ENCODE data around the gene FOXE3.

The FOXE3 gene

GRCh38 chr1:47406966-47407365 lies 9.1 kb upstream of the FOXE3 start:
- no peak for DNase-seq

- no peak for DNase-seq
These were observed 8.6 kb upstream of the FOXE3 start for GRCh38 chr1:47407481-47407880.

- no peak for DNase-seq
These were observed 6.6 kb upstream of the FOXE3 start for GRCh38 chr1:47409311-47410067.

- no peak for DNase-seq
These were observed 6.0 kb upstream of the FOXE3 start for GRCh38 chr1:47410068-47410455.

GRCh38 chr1:47411436-47411835 lies 4.6 kb upstream of the FOXE3 start:
- no peak for DNase-seq

- no peak for DNase-seq
These were observed 3.6 kb upstream of the FOXE3 start for GRCh38 chr1:47412437-47412836.

- DNase-seq: no peak
These were observed 459 bp downstream of the FOXE3 start for GRCh38 chr1:47416319-47417169.

DNA sequence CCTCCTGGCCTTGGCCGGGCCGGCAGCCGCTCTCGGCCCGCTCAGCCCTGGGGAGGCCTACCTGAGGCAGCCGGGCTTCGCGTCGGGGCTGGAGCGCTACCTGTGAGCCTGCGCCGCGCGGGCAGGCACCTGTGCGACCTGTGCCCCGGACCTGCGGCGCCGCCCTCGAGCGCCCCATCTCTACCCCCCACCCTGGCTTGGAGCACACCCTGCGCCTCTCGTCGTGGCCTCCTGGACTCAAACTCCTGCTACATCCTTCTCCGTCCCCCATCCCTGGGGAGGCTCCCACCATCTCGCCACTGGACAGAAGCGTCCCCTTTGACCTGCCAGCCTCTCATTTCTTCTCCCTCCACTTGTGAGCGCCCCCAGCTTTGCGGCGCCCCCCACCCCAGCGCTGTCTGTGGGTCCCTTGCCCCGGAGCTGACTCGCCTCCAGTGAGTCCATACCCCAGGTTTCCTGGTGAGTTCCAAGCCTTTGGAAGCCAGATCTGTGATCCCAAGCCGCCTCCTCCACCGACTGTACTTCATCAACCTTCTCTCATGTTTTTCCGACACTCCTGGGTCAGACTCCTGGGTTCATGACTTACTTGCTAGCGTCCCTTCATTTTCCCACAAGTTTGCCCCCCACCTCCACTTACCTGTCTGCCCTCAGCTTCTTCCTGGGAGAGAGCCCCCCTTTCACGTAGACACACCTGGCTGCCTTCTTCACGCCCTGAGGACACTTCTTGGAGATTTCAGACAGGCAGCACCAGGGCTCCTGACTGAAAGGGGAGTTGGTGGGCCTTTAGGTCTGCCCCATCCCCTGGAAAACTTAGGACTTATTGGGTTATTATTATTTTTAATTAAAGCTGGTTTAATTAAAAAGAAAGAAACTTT lies 1.3 kb downstream of the FOXE3 start:
- no peak for DNase-seq

DNA sequence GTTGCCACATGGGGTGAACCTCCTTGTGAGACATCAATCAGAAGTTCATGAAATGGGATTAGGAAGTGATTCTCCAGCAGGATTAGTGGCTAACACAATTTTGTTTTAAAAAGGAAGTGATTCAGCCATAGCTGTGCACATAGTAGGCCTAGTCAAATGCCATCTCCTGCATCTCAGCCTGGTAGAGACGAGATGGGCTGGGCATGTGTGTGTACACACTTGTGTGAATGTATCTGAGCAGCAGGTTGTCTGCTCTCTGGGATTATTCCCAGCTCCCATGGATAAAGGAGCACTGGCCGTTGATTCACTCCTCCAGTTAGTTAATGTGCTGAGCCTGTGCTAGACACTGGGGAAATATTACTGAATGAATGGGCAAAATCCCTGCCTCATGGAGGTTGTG lies 2.0 kb downstream of the FOXE3 start:
- DNase-seq: no peak

DNA sequence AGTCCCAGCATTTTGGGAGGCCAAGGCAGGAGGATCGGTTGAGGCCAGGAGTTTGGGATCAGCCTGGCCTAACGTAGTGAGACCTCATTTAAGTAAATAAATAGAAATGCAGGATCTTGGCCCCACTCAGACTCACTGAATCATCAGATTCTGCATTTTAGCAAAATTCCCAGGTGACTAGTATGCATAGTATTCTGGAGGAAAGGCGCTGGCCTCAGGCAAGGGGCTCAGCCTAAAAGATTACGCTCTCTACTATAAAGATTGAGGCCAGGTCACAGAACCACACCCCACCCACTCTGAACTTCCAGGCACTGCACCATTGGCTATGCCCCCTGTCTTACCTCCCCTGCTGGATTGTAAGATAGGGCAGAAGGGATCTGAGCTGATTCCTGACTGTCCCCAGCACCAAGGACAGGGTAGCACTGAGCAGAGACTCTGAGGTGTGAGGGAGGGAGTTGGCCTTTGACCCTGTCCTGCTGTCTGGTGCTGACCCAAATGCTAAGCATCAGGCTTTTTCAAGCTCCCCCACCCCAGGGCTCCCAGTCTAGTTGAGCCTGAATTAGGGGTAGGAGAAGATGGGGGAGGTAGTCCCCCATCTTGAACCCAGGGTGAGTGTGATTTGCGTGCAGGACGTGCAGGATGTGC lies 2.7 kb downstream of the FOXE3 start:
- no peak for DNase-seq

- DNase-seq: no peak
These were observed 4.5 kb downstream of the FOXE3 start for GRCh38 chr1:47420547-47420946.

DNA sequence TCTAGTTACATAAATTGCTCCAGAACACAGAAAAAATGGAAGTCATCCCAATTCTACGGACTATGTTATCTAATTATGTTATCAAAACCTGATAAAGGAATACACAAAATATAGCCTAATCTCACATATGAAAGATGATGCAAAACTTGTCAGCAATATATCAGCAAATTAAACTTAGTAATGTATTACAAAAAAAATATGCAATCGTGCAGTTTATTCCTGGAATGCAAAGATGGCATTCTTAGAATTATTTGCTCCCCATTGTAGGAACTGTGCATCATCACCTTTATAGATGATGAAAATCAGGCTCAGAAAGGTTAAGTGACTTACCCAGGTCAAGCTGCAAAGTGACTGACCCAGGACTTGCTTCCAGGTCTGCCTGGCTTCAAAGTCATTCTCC lies 7.8 kb downstream of the FOXE3 start:
- no peak for DNase-seq

DNA sequence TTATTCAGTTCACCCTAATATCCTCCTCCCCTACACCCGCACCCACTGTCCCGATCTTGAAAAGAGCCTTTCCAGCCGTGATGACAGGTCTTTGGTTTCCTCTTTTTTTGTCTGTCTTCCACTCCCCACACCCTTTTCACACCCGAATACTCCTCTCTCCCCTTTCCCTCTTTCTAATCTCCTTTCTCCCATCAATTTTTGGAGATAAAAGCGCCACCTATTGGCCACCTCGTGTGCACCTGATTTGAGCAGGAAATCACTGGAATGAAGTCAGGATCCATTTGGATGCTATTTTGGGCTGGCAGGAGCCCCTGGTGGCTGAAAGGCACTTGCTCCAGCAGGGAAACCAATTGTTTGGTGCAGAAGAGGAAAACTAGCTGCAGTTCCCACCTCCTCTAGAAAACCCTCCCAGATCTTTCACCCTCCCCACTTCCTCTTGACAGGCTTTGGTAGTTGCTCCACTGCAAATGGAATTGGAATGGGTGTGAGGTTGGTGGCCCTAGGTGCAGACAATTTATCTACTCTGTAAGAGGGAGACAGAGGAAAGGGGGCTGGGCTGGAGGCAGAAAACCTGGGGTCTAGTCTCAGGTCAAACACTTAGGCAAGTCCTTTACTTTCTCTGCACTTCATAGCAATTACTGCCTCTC lies 8.4 kb downstream of the FOXE3 start:
- peak; percentile 33 to 59 for DNase-seq

DNA sequence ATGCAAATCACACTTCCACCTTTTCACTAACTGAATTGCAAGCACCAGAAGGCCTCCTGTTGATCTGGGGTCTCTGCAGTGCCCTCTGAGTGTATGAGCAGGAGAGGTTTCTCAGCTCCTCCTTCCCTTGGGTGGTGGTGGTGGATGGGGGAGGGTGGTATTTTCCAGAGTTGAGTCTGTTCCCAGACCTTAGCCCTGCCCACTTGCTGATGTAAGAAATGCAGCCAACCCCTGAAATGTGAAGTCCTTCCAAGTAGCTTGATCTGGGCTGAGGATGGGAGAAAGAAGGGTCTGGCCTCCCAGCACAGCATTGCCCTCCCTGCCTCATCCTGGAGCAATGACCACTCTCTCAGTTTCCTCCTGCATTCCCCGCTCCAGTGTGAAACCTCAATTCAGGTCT lies 15.4 kb downstream of the FOXE3 start:
- DNase-seq: no peak

DNA sequence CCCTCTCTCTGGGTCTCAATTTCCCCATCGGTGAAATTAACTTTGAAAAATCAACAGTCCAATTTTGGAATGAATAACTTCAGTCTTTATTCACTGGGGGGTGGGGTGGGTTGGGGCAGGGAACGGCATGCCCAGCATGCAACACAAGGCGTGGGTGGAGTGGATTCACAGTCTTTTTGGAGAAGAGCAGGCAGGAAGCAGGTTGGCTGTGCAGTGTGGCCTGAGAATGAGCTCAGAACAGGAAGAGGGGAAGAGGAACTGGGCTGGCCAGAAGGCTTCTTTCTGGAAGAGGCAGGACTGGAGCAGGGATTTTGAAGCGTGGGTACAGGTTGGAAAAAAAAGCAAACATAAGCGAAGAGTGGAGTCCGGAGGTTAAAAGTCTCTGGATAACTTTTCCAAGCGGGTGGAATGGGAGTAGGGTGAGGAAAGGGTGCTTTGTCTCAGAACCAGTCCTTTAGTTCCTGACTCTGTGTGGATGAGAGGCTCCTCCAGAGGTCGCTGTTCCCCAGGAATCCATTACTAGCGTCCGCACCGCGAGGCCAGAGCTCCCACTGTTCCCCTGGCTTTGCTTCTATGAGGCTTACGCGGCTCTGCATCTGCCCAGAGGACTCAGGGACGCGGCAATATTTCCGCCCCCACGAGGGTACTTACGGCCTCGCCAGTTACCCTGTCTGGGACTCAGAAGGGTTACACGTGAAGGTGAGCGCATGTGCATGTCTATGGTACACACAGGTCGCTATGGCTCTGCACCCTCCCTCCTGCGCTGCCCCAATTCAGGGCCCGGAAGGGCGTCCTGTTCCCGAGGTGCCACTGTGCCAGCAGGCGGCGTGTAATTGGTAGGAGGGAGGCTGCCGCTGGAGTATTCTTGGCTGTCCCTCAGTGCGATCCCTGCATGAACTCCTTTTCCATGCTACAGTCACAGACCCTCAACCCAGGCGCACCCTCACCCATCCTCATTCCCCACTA lies 16.3 kb downstream of the FOXE3 start:
- peak; percentile 47 to 69 for DNase-seq

DNA sequence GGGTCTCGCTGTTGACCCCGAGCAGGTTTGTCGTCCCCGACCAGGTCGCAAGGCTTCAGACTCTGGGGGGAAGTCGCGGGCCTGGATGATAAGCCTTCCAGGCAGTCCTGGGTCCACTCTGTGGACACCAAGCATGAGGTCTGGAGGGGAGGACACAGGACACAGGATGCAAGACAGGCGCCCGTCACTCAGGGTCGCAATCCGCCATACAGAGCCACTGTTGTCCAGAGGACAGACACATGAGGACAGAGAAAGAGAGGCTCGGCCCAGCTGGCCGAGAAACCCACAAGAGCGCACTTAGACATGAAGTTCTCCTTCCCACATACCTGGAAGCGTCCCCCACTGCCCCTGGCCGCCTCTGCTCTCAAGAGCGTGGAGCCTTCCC lies 16.9 kb downstream of the FOXE3 start:
- no peak for DNase-seq

GRCh38 chr1:47433477-47434050 lies 17.5 kb downstream of the FOXE3 start:
- no peak for DNase-seq

- no peak for DNase-seq
These were observed 18.2 kb downstream of the FOXE3 start for GRCh38 chr1:47434051-47434842.

- DNase-seq: no peak
These were observed 19.6 kb downstream of the FOXE3 start for GRCh38 chr1:47435506-47436303.
